ENCODE measurements around the gene UNKL.
A peak's percentile ranks its signal among the peaks of the same experiment; 100 is the strongest.

Gene UNKL, protein sequence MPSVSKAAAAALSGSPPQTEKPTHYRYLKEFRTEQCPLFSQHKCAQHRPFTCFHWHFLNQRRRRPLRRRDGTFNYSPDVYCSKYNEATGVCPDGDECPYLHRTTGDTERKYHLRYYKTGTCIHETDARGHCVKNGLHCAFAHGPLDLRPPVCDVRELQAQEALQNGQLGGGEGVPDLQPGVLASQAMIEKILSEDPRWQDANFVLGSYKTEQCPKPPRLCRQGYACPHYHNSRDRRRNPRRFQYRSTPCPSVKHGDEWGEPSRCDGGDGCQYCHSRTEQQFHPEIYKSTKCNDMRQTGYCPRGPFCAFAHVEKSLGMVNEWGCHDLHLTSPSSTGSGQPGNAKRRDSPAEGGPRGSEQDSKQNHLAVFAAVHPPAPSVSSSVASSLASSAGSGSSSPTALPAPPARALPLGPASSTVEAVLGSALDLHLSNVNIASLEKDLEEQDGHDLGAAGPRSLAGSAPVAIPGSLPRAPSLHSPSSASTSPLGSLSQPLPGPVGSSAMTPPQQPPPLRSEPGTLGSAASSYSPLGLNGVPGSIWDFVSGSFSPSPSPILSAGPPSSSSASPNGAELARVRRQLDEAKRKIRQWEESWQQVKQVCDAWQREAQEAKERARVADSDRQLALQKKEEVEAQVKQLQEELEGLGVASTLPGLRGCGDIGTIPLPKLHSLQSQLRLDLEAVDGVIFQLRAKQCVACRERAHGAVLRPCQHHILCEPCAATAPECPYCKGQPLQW
- total RNA-seq, result 38.2 to 39.1 reads per million in 2 donors

- peak; percentile 81 for DNase-seq
These were observed at the start of gene UNKL for GRCh38 chr16:1414532-1415260. UNKL (minus strand) TSS chr16:1414704; CDS start chr16:1414691, 13 bp downstream.

GRCh38 chr16:1461146-1461545, 46.6 kb upstream of the UNKL start:
- no peak for DNase-seq

DNA sequence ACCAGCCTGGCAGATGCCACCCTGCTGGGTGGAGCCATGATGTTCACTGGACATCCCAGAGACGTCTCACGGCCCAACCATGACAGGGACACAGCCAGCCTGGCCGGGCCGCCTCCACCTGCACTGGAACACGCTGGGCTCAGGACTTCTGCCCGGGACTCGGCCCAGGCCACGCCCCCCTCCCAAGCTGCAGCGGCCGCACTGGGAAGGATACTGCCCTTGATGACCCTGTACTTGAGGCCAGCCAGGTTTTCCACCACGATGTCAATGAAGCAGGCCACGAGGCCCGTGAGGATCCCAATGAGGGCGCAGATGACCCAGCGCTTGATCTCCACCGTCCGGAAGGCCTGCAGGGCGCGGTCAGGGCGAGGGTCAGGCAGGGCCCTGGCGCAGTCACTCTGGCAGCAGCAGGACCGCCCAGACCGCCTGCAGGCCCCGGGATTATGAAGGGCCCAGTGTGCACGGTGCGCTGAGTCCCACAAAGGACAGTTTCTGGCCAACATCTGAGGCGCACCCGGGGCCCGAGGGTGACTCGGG, 46.2 kb upstream of the UNKL start:
- DNase-seq, result no peak

DNA sequence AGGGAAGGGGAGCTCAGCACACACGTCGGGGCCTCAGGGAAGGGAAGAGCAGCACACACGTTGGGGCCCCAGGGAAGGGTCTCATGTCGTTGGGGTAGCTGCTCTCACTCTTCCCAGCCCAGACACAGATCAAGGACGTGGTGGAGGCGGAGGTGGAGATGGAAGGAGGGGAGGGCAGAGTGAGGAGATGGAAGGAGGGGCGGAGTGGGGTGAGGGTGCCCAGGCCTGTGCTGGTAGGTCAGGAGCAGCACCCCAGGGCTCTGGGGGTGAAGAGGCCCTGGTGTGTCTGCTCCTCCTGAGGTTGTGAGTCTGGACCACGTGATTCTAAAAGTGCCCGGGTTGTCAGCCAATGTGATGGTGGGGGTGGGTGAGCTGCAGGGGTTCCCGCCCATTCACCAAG, 45.5 kb upstream of the UNKL start:
- DNase-seq, result no peak

- DNase-seq, result no peak
These were observed 44.5 kb upstream of the UNKL start for GRCh38 chr16:1458977-1459341.

- no peak for DNase-seq
These were observed 44.0 kb upstream of the UNKL start for GRCh38 chr16:1458336-1458976.

GRCh38 chr16:1457489-1458245, 43.2 kb upstream of the UNKL start:
- DNase-seq, result no peak

- DNase-seq, result no peak
These were observed 42.4 kb upstream of the UNKL start for GRCh38 chr16:1456951-1457350.

DNA sequence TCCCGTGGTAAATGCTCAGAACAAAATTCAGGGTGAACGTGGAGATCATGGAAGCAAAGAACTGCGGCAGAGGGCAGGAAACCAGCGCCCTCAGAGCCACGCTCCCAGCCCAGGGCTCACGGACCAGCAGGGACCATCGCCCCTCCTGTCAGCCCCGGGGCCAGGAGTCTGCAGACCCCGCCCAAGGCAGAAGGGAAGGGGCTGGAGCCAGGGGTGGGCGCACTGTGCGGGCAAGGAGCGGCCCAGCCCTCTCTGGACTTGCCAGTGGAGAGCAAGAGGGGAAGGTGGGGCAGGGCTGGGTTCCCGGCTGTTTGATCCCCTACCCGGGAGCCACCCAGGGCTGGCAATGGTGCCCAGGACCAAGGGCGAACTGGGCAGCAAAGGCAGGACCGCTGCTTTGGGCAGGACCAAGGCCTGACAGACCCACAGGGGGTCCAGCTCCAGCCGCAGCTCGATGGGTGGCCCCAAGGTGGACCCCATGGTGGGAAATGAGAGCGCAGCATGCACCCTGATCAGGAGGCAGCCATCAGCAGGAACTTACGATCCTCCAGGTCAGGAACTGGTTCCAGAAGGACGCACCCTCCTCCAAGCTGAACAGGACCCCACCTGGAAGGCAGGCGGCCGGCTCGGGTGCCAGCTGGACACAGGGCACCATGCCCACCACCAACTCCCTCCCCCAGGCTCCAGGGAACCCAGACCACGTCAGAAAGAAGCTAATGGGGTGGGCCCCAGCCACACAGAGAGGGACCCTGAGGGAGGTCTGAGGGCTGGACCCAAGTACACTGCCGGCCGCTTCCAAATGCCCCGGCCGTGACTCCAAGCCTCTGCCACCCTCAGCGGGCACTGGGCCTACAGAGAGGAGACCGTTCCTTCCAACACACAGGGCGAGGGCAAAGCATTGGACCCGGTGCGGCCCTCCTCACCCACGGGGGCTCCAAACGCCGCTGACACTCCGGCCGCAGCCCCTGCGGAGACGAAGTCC, 41.0 kb upstream of the UNKL start:
- DNase-seq, result no peak

DNA sequence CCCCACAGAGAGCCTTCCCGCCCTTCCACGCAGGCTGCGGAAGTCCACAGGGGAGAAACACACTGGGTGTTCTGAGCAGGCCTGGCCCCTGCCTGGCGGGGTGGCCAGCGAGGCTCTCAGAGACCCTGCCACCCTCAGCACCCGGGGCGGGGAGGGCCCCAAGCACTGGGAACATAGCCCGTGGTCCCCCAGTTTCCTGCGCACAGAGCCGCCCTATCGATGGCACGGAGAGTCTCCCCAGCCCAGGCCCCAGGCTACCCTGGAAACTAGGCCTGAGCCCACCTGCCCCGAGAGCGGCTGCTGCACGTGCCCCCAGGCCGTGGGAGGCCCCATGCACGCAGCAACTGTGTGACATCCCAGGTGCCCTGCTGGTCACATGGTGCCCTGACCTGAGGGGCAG, 40.1 kb upstream of the UNKL start:
- no peak for DNase-seq

GRCh38 chr16:1453316-1453715, 38.8 kb upstream of the UNKL start:
- no peak for DNase-seq

- DNase-seq, result no peak
These were observed 38.0 kb upstream of the UNKL start for GRCh38 chr16:1452530-1452929.

DNA sequence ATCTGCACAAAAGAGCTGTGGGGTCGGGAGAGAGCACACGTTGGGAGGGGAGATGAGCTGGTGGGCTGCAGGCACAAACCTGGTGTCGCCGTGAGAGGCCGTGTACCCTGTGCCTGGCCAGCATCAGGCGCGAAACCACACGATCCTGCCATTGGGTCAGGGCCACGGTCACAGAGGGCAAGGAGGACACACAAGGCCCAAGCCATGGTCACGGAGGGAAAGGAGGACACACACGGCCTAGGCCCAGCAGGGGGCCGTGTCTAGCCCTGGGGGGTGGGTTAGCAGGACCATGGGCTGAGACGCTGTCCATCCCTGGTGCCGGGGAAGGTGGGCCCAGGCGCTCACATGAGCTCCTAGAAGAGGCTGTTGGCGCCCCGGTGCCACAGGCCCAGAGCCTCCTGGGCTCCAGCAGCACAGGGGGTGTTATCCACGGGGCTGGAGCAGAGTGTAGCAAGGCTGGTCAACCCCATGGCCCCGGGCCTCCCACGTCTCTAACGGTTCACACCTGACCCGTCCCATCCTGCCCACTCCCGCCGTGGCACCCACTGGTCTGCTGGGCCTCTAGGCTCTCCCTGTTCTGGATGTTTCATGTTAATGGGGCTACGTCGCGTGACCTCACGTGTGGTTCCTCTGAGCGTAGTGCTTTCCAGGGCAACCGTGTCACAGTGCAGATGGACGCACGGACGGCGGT, 37.3 kb upstream of the UNKL start:
- DNase-seq, result no peak

DNA sequence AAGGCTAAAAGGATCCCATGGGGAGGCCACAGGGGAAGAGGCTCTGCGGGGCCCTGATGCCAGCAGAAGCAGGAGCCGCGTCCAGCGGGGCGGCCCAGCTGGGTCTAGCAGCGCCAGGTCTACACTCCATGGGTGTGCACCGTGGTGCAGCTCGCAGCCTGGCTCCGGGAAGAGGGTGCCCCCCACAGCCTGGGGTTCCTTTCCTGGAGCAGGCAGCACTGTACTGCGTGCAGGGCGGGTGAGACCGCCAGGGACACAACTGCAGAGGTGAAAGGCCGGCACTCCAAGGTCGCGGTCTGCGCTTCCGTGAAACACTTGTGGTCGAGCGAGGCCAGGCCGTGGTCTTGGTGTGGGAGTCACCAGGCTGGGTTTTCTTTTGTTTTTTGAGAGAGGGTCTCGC, 36.3 kb upstream of the UNKL start:
- no peak for DNase-seq

- no peak for DNase-seq
These were observed 35.7 kb upstream of the UNKL start for GRCh38 chr16:1450218-1450617.

DNA sequence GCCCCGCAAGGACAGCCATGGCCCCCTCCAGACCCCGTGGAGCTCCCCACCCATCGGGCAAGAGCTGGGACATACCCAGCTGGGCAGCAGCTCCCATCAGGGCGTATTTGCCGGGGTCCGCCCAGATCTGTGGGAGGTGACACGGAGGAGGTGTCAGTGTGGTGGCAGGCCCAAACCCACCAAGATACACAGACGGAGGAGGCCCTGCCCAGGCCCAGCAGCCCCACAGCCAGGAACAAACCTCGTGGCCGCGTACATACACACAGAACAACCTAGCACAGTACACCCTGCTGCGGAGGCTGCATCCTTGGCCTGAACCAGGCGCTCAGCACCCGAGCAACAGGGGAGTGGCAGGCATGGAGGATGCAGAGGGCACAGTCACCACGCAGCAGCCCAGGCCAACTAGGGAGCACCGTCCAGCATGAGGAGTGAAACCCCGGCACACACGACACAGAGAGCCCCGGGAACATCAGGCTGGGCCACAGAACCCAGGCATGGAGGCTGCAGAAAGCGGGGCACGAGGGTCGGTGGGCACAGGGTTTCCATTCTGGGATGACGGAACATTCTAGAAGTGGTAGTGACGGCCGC, 34.8 kb upstream of the UNKL start:
- no peak for DNase-seq

GRCh38 chr16:1448536-1449116, 34.1 kb upstream of the UNKL start:
- no peak for DNase-seq

DNA sequence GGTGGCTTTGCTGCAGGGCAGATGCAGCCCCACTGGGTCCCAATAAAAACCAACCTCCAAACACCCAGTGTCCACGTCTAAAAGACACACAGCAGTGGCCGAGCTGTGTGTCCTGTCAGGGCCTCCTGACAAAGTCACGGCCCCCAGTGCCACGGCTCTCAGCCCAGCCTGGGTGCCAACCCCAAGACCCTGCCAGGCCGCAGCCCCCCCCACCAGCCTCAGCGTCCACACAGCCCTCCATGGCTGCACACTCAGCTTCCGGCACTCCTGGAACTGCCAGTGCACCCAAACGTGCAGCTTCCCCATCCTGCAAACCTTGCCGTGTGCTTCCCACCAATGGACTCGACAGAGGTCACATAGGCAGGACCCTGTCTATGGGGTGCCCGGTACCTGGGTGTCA, 33.5 kb upstream of the UNKL start:
- no peak for DNase-seq

Data from T-helper 9 cell (primary cell).